K562 (cell line): Measurements from ENCODE around the gene ID2. TPM values are rescaled to one million over a fixed set of nuclear protein-coding genes. Genes with fewer than 3 reads are reported as not detected.

Source experiments
- ATAC-seq: fragments of 200-7000 bp; cut with Tn5 transposase; 3 replicates; pipeline ENCODE4 v1.9.1; 2020; ENCODE audit warnings: moderate library complexity
- BruUV-seq: library from RNA; stranded (reverse); fragments of 400-500 nt; replicated peaks from 2 replicates; lab custom pipeline; 2021; lab: Mats Ljungman, UMichigan
- CTCF ChIA-PET: fragments of 300-600 bp; formaldehyde crosslinking; extraction: SDS; loops from one replicate; lab custom pipeline; 2021; ENCODE audit warnings: low intra/inter-chr PET ratio; lab: Yijun Ruan, JAX
- POLR2A ChIA-PET: fragments of 300-600, 350-650 bp; sonication (Branson Sonifier 250); formaldehyde crosslinking; extraction: SDS; loops from one replicate; lab custom pipeline; 2021; ENCODE audit warnings: antibody characterized with exemption, inconsistent platforms; lab: Yijun Ruan, JAX
- DNase-seq, 4 experiments: peaks; one replicate each; pipeline versions ENCODE4 v3.0.0 to v3.0.0-alpha.2; 2011 to 2018; ENCODE audit warnings: low spot score in 3 of 4, mixed read lengths in 3 of 4; ENCODE audit errors: extremely low read depth in 1 of 4
- FAIRE-seq: peaks from 2 replicates; lab custom pipeline; 2011; peaks lifted over from hg19 to GRCh38; lab: Jason Lieb, UNC
- H2AFZ ChIP-seq: 2 replicates; pipeline ENCODE4 v1.6.0; 2011; ENCODE audit warnings: low read depth, low read length, control low read depth, inconsistent platforms
- H3K27ac ChIP-seq: fragments of 200-600 bp; 3 replicates; pipeline ENCODE4 v1.8.0; 2011; ENCODE audit warnings: low read depth, mild to moderate bottlenecking, control low read depth, inconsistent platforms, low read length, moderate library complexity, mixed read lengths; ENCODE audit errors: extremely low read depth
- H3K27me3 ChIP-seq, 2 experiments: fragments of 300-600 bp in 1 of 2; 2 replicates in 1 of 2; 3 replicates in 1 of 2; pipeline versions ENCODE4 v1.6.0 to v1.8.0; 2011; ENCODE audit warnings: inconsistent platforms in 2 of 2, low read length in 2 of 2, mild to moderate bottlenecking in 1 of 2, mixed read lengths in 1 of 2, moderate library complexity in 1 of 2; ENCODE audit not compliant: control insufficient read depth in 2 of 2, insufficient read depth in 2 of 2
- H3K36me3 ChIP-seq: fragments of 300-600 bp; 3 replicates; pipeline ENCODE4 v1.8.0; 2011; ENCODE audit warnings: mild to moderate bottlenecking, low read length, inconsistent platforms; ENCODE audit not compliant: control insufficient read depth, insufficient read depth
- H3K4me1 ChIP-seq, 2 experiments: fragments of 200-600 bp in 1 of 2; replicated peaks in 1 of 2; 2 replicates in 1 of 2; 3 replicates in 1 of 2; pipeline versions ENCODE4 v1.5.1 to v1.8.0; 2011; ENCODE audit warnings: inconsistent platforms in 2 of 2, low read length in 2 of 2, mild to moderate bottlenecking in 1 of 2, mixed read lengths in 1 of 2, moderate library complexity in 1 of 2; ENCODE audit not compliant: control insufficient read depth in 2 of 2, insufficient read depth in 2 of 2
- H3K4me2 ChIP-seq: 2 replicates; pipeline ENCODE4 v1.6.1; 2011; ENCODE audit warnings: low read length, control low read depth, inconsistent platforms, mixed read lengths; ENCODE audit not compliant: insufficient read depth
- H3K4me3 ChIP-seq: fragments of 200-600 bp; sonication (generic), shearing (Covaris generic); 2 replicates; pipeline ENCODE4 v1.5.1; 2016; ENCODE audit warnings: control low read depth, inconsistent platforms
- H3K79me2 ChIP-seq: fragments of 200-600 bp; 3 replicates; pipeline ENCODE4 v1.8.0; 2011; ENCODE audit warnings: low read length, inconsistent platforms; ENCODE audit not compliant: control insufficient read depth, insufficient read depth
- H3K9ac ChIP-seq, 2 experiments: 2 replicates each; pipeline versions ENCODE4 v1.6.0 to v1.6.1; 2011; ENCODE audit warnings: low read depth in 2 of 2, low read length in 2 of 2, control low read depth in 1 of 2, inconsistent platforms in 1 of 2, mild to moderate bottlenecking in 1 of 2, mixed read lengths in 1 of 2; ENCODE audit not compliant: insufficient read depth in 1 of 2
- H3K9me1 ChIP-seq: one replicate; pipeline ENCODE4 v1.6.0; 2011; ENCODE audit warnings: inconsistent platforms, mild to moderate bottlenecking, low read length, moderate library complexity; ENCODE audit not compliant: control insufficient read depth, insufficient read depth
- H3K9me3 ChIP-seq: replicated peaks from 2 replicates; pipeline ENCODE4 v1.5.1; 2011; ENCODE audit warnings: low read depth, low read length, inconsistent platforms; ENCODE audit not compliant: control insufficient read depth, insufficient read depth
- H4K20me1 ChIP-seq: replicated peaks from 2 replicates; pipeline ENCODE4 v1.6.1; 2011; ENCODE audit warnings: low read length, inconsistent platforms, mixed read lengths; ENCODE audit not compliant: control insufficient read depth, insufficient read depth
- JUND ChIP-seq, 2 experiments: IDR thresholded peaks; 2 replicates in 1 of 2; 3 replicates in 1 of 2; pipeline ENCODE4 v1.6.1; 2011; ENCODE audit warnings: borderline replicate concordance in 2 of 2, low read depth in 2 of 2, low read length in 2 of 2, improper control_type of control experiment in 1 of 2, missing biosample characterization in 1 of 2, missing genetic modification characterization in 1 of 2, missing genetic modification reagents in 1 of 2
- TCF7L2 ChIP-seq: fragments of 150-350 bp; IDR thresholded peaks from 2 replicates; pipeline ENCODE4 v1.6.1; 2016; ENCODE audit warnings: low read depth, mild to moderate bottlenecking, low read length, moderate library complexity
- U2AF1 ChIP-seq: fragments of 200-400 bp; formaldehyde crosslinking; optimal IDR thresholded peaks from 2 replicates; pipeline ENCODE3; 2017; ENCODE audit warnings: mild to moderate bottlenecking, low read depth, low read length, moderate library complexity
- ZNF668 ChIP-seq: fragments of 250-450 bp; sonication (Bioruptor Pico); IDR thresholded peaks from 2 replicates; pipeline ENCODE4 v1.8.0; 2022; ENCODE audit warnings: mild to moderate bottlenecking, inconsistent platforms
- ZNF766 ChIP-seq: fragments of 200-800 bp; sonication (Bioruptor generic); conservative IDR thresholded peaks from 2 replicates; pipeline ENCODE4 v1.6.1; 2016; ENCODE audit warnings: missing genetic modification characterization, missing compliant biosample characterization
- WGBS: fragments of 100-300 bp; shearing (Covaris generic); methylation state at CpG from one replicate; pipeline ENCODE4 v1.1.6; 2016; ENCODE audit warnings: low coverage, mixed read lengths; ENCODE audit not compliant: insufficient coverage; ENCODE audit errors: missing lambda C conversion rate; 5-methylcytosine and 5-hydroxymethylcytosine counted together
- in situ Hi-C: fragments of 300-500 bp; cut with MboI; formaldehyde crosslinking; loops from 4 replicates; pipeline ENCODE4 v1.15.0; 2018; ENCODE audit warnings: inconsistent platforms, mixed read lengths
- intact Hi-C: fragments of 100-400 bp; cut with micrococcal nuclease; formaldehyde crosslinking; loops from 2 replicates; pipeline ENCODE4 v1.14.2; 2022
- polyA plus RNA-seq, 8 experiments: library from polyadenylated mRNA; depleted of rRNA in 4 of 8; stranded (reverse) in 5 of 8; unstranded in 3 of 8; fragments of >200 nt; fragmentation: Nextera tagmentation in 2 of 8; fragmentation: Illumina TruSeq in 1 of 8; extraction: Ambion mirVana in 2 of 8; extraction: Trizol in 1 of 8; gene quantifications; 2 replicates each; pipeline versions ENCODE4 v1.2.1 to v1.2.3, GENCODE V29; 2011 to 2014; ENCODE audit warnings: inconsistent platforms in 1 of 8, missing spikeins in 1 of 8
- total RNA-seq, 7 experiments: library from RNA; depleted of rRNA in 6 of 7; stranded (reverse); fragments of >200 nt in 6 of 7; fragmentation: Illumina TruSeq in 2 of 7; extraction: Trizol in 2 of 7; gene quantifications; 2 replicates each; pipeline versions ENCODE4 v1.2.1 to v1.2.3, GENCODE V29; 2011 to 2021; ENCODE audit warnings: low replicate concordance in 1 of 7
- TF ChIP-seq, protein P1 (sequence below): fragments of 250-450 bp; sonication (Bioruptor Pico); IDR thresholded peaks from 2 replicates; pipeline ENCODE4 v1.4.0; 2020; ENCODE audit warnings: borderline replicate concordance
- TF ChIP-seq, protein P2 (sequence below), 2 experiments: fragments of 450-650 bp in 1 of 2; sonication (generic) in 1 of 2; formaldehyde crosslinking in 1 of 2; IDR thresholded peaks; 2 replicates each; pipeline versions ENCODE4 v1.7.1 to v1.9.0; 2016 to 2022; ENCODE audit warnings: inconsistent platforms in 1 of 2, mild to moderate bottlenecking in 1 of 2, missing genetic modification reagents in 1 of 2

Gene ID2
- total and polyA plus RNA-seq, 9 of the 15 experiments (the other 6 are each of a cell fraction or from before 2014, with no cell fraction given) = 8.0 to 35.7 (median 16.6) TPM

DNA sequence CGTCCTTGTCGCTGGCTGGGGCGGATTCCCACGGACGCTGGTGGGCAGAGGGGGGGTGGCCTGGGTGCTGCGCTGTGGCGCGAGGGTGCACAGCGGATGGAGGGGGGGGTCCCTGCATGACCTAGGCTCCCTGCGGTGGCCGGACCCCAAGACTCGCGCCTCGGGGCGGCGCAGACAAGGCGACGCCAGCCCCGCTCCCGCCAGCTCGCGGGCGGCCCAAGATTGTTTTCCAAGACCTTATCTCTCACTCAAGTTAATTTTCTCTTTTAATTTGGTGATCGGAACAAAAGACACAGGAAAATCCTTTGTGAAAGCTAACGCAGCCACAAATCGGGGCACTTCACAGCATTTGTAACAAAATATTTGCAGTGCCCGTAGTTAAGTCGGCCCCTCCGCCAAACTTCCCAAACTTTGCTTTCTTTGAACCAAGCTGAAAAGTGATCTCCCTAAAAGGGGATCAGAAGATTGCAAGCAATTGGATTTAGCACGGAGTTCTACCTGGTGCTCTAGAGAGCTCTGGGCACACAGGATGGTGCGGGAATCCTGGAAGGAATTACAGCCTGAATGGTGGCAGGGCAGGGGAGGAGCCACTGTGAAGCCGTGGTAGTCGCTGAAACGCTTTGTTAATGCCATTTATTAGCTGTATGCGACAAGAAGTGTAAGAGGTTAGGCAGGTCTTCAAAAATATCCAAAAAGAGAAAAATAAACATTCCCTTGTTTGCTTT is 4.8 kb upstream of the ID2 start:
- ChIA-PET POLR2A (interaction anchor here (0.7 to 2.1 kb wide), 4 partner anchors 7 to 157 kb away, joined by 3 to 8 read pairs (median 4); no protein-coding TSS in a partner anchor), CTCF (no interaction called here)
- ATAC-seq = no peak
- peak overlapping the region; percentile 89 for H3K4me2 ChIP-seq
- H2AFZ ChIP-seq = peak overlapping the region; percentile 63
- H3K27me3 ChIP-seq = no peaks in the 10 kb centered on the region
- intact Hi-C loops = loop anchor here (5.0 kb wide), 1 partner anchor 1785 kb away; no protein-coding TSS in a partner anchor
- H3K79me2 ChIP-seq = peaks cover 6% of the 10 kb centered on the region
- FAIRE-seq = no peak
- H3K9ac ChIP-seq = peak overlapping the region; percentile 21 to 44
- H4K20me1 ChIP-seq = peaks cover 2% of the 10 kb centered on the region
- WGBS = 57% methylated on average over 15 of the region's 35 CpGs
- H3K9me3 ChIP-seq = no peaks in the 10 kb centered on the region; the same call in none of the 2 replicates
- H3K4me1 ChIP-seq = peaks cover 26 to 37% of the 10 kb centered on the region in 2 experiments
- peak overlapping the region; percentile 35; the same call in 1 of the 2 replicates for H3K4me3 ChIP-seq
- BruUV-seq = no TSS peak
- in situ Hi-C loops = loop anchor here (25.0 kb wide), 2 partner anchors 665 to 1590 kb away; no protein-coding TSS in a partner anchor
- no peak for DNase-seq
- H3K27ac ChIP-seq = peak overlapping the region; percentile 88
- H3K9me1 ChIP-seq = no peaks in the 10 kb centered on the region
- no peaks in the 10 kb centered on the region for H3K36me3 ChIP-seq
- TF ChIP-seq, protein P1, sequence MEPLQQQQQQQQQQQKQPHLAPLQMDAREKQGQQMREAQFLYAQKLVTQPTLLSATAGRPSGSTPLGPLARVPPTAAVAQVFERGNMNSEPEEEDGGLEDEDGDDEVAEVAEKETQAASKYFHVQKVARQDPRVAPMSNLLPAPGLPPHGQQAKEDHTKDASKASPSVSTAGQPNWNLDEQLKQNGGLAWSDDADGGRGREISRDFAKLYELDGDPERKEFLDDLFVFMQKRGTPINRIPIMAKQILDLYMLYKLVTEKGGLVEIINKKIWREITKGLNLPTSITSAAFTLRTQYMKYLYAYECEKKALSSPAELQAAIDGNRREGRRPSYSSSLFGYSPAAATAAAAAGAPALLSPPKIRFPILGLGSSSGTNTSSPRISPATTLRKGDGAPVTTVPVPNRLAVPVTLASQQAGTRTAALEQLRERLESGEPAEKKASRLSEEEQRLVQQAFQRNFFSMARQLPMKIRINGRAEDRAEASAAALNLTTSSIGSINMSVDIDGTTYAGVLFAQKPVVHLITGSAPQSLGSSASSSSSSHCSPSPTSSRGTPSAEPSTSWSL (CRISPR knock-in tag) = no peak
- TF ChIP-seq JUND (IDR thresholded peaks at IDR 0.05; ENCODE audit: borderline replicate concordance, low read depth, low read length) = no peak
- 0 out of 3 replicates have a peak, but pooled peaks have one; percentile 9 for TF ChIP-seq JUND (tag; IDR thresholded peaks at IDR 0.05; ENCODE audit: borderline replicate concordance, low read depth, low read length)
- 0 out of 2 replicates have a peak, but pooled peaks have one; percentile 0 for TF ChIP-seq ZNF766 (CRISPR knock-in tag)
- no peak for TF ChIP-seq ZNF668 (CRISPR knock-in tag)
- no peak for TF ChIP-seq TCF7L2
- TF ChIP-seq, protein P2, sequence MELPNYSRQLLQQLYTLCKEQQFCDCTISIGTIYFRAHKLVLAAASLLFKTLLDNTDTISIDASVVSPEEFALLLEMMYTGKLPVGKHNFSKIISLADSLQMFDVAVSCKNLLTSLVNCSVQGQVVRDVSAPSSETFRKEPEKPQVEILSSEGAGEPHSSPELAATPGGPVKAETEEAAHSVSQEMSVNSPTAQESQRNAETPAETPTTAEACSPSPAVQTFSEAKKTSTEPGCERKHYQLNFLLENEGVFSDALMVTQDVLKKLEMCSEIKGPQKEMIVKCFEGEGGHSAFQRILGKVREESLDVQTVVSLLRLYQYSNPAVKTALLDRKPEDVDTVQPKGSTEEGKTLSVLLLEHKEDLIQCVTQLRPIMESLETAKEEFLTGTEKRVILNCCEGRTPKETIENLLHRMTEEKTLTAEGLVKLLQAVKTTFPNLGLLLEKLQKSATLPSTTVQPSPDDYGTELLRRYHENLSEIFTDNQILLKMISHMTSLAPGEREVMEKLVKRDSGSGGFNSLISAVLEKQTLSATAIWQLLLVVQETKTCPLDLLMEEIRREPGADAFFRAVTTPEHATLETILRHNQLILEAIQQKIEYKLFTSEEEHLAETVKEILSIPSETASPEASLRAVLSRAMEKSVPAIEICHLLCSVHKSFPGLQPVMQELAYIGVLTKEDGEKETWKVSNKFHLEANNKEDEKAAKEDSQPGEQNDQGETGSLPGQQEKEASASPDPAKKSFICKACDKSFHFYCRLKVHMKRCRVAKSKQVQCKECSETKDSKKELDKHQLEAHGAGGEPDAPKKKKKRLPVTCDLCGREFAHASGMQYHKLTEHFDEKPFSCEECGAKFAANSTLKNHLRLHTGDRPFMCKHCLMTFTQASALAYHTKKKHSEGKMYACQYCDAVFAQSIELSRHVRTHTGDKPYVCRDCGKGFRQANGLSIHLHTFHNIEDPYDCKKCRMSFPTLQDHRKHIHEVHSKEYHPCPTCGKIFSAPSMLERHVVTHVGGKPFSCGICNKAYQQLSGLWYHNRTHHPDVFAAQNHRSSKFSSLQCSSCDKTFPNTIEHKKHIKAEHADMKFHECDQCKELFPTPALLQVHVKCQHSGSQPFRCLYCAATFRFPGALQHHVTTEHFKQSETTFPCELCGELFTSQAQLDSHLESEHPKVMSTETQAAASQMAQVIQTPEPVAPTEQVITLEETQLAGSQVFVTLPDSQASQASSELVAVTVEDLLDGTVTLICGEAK (IDR thresholded peaks at IDR 0.05) = peak; percentile 37
- TF ChIP-seq, protein P2 (CRISPR knock-in tag; IDR thresholded peaks at IDR 0.05) = no peak
- no peak for TF ChIP-seq U2AF1
